Vagina (tissue), 2 donors: ENCODE data around the gene STARD3NL.

Experiments
- POLR2A ChIP-seq, 2 donors: fragments of 450-650 bp; IDR thresholded peaks; one replicate each; pipeline ENCODE4 v1.6.1; 2017; ENCODE audit warnings: antibody characterized with exemption in 2 of 2, mild to moderate bottlenecking in 2 of 2, moderate library complexity in 2 of 2
- POLR2AphosphoS5 ChIP-seq, 2 donors: sonication (generic); formaldehyde crosslinking; IDR thresholded peaks; one replicate each; pipeline ENCODE4 v1.9.0; 2017; ENCODE audit warnings: antibody characterized with exemption in 2 of 2, mild to moderate bottlenecking in 2 of 2, low read depth in 1 of 2; ENCODE audit not compliant: insufficient read depth in 1 of 2
- TF ChIP-seq, protein P1 (sequence below), 3 experiments: fragments of 450-650 bp in 2 of 3; fragments of 200-600 bp in 1 of 3; sonication (generic) in 1 of 3; IDR thresholded peaks; one replicate each; pipeline ENCODE4 v1.5.1; 2017 to 2019; ENCODE audit warnings: antibody characterized with exemption in 3 of 3, mild to moderate bottlenecking in 2 of 3, moderate library complexity in 2 of 3

DNA sequence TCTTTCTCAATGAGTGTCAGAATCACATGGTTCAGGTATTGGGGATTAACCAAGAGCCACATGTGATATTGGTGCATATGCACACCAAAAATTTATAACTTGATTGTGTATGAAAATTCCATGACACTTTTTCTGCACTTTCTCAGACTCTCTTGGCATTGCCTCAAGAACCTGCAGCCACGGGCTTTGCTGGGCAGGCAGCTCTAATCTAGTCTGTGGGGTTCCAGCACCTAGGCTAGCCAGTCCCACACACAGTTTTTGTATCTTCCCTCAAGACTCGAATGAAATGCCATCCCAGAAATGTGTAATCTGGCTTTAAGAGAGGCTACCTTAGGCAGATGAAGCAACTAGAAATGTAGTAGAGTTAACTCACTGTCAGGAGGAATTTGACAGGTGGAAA lies 21.7 kb downstream of the STARD3NL start:
- TF ChIP-seq, protein P1, sequence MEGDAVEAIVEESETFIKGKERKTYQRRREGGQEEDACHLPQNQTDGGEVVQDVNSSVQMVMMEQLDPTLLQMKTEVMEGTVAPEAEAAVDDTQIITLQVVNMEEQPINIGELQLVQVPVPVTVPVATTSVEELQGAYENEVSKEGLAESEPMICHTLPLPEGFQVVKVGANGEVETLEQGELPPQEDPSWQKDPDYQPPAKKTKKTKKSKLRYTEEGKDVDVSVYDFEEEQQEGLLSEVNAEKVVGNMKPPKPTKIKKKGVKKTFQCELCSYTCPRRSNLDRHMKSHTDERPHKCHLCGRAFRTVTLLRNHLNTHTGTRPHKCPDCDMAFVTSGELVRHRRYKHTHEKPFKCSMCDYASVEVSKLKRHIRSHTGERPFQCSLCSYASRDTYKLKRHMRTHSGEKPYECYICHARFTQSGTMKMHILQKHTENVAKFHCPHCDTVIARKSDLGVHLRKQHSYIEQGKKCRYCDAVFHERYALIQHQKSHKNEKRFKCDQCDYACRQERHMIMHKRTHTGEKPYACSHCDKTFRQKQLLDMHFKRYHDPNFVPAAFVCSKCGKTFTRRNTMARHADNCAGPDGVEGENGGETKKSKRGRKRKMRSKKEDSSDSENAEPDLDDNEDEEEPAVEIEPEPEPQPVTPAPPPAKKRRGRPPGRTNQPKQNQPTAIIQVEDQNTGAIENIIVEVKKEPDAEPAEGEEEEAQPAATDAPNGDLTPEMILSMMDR (IDR thresholded peaks at IDR 0.05): no peak
- no peak for TF ChIP-seq POLR2A (IDR thresholded peaks at IDR 0.05)
- TF ChIP-seq POLR2AphosphoS5 (IDR thresholded peaks at IDR 0.05; ENCODE audit: insufficient read depth in 1 of 2, low read depth in 1 of 2): no peak
